EH (cell line): ENCODE data around the gene NMU.
"Not testable (repeated sequence)": the region's sequence is repeated elsewhere in the genome, so short reads cannot be mapped to it uniquely, and the experiment has no call there.

Experiments used
- DNase-seq: peaks from one replicate; pipeline ENCODE4 v3.0.0-alpha.2; 2015; ENCODE audit warnings: low read depth

NMU gene

DNA sequence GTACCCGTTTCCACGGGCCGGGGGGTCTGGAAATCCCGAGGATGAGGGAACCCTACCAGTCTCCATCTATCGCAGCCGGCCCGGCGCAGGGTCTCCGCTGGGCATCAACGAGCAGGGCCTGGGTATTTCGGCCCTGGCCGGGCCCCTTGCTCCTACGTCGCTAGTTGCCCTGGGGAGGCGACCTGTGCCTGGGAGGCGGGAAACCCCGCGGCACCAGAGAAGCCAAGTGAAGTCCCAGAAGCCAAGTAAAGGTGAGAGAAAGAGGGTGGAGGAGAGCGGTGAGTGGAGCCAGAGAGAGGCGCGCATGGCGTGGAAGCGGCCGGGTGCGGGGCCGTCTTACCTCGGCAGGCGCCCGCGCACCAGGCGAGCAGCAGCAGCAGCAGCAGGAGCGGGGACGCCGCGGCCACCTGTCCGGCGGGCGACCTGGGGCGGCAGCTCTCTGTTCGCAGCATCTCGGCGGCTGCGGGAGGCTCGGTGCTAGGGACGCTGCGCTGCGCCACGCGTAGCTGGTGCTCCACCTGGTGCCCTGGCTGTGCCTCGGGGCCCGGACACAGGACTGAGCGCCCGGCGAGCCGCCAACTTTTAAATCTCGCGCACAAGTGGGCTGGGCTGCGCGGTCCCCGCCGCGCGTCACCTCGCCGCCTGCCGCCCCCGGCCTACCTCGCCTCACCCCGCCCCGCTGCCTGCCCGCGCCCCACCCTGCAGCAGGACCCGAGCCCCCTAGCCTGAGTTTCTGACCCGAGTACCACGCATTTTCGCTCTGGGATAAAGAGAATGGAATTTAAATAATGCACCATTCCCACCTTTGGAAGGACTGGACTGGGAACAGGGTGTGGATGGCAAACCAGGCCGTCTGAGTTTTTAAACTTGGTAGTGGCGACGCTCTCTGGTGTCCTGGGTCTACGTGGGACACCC lies at the start of gene NMU:
TSS of gene NMU (minus strand) at position 558 of the 915 bp plus-strand sequence. CDS start at position 452, 106 bp downstream.
- peak; percentile 14 for DNase-seq

GRCh38 chr4:55684276-55684675 lies 48.2 kb upstream of the NMU start:
- no peak for DNase-seq

- DNase-seq: not testable (repeated sequence)
Observed at GRCh38 chr4:55682797-55683196, 46.7 kb upstream of the NMU start.

DNA sequence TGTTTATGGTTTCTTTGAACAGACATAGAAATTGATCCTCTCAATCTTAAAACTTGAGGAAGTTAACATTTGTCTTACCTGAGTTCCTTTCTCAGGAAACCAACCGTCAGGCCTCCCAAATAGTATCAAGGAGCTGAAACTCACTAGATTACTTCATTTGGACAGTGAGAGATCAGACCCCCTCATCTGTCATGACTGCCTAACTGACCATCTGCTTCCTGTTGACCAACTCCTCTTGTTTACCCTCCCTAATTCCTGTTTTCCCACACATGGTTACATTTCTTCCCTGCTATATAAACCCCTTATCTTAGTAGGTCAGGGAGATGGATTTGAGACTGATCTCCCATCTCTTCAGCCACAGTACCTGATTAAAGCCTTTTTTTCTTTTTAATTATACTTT lies 46.2 kb upstream of the NMU start:
- no peak for DNase-seq

- DNase-seq: no peak
Observed at GRCh38 chr4:55681430-55681829, 45.3 kb upstream of the NMU start.

DNA sequence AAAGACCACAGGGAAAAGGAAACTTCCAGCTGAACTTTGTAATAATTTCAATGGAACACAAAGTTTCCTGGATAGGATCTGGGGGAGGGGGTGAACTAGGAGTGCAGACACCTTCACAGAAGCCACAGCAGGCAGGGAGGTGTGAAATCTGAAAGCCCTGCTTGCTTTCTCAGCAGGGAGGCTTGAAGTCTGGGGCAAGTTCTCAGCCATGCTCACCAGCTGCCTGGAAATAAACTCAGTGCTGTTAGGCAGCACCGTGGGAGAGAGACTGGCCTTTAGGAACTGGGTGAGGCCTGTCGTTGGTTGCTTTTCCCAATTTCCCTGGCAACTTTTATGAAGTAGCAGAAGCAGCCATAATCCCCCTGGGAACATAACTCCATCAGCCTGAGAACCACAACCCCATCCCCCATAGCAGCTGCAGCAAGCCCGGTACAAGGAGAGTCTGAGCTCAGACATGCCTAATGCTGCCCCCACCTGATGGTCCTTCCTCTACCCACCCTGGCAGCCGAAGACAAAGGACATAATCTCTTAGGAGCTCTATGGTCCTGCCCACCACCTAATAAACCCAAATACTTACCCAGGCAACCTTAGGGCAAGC lies 39.2 kb upstream of the NMU start:
- DNase-seq: no peak

DNA sequence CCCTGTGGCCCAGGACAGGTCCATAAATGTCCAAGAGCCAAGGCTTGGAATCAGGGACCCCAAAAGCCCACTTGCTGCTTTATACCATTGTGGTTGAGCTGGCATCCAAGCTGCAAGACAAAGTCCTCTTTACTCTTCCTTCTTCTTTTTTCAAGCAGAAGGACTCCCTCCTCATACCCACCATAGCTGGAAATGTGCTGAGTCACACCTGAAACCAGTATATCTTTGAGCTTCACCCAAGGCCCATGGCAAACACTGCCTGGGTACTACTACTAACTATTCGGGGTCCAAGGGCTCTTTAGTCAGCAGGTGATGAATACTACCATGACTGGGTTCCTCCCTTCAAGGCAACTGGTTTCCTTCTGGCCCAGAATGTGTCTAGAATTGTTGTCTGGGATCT lies 37.3 kb upstream of the NMU start:
- no peak for DNase-seq

GRCh38 chr4:55671667-55672066 lies 35.6 kb upstream of the NMU start:
- no peak for DNase-seq

GRCh38 chr4:55670695-55671094 lies 34.6 kb upstream of the NMU start:
- DNase-seq: no peak

DNA sequence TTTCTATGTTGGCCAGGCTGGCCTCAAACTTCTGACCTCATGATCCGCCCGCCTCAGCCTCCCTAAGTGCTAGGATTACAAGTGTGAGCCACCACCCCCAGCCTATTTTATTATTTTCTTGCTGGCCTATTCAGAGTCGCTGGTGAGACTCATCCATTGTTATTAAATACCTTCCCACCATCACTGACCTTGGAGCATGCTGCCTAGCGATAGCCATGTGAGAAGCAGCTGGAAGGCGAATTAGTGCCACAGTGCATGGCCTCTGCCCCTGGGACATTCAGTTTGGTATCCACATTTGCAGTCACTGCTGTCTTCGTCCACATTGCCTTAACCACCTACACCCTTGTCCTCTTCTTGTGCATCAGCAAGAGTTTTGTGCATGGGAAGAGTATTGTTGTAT lies 32.4 kb upstream of the NMU start:
- no peak for DNase-seq

- no peak for DNase-seq
Observed at GRCh38 chr4:55666535-55666934, 30.4 kb upstream of the NMU start.

GRCh38 chr4:55663145-55663544 lies 27.0 kb upstream of the NMU start:
- no peak for DNase-seq

DNA sequence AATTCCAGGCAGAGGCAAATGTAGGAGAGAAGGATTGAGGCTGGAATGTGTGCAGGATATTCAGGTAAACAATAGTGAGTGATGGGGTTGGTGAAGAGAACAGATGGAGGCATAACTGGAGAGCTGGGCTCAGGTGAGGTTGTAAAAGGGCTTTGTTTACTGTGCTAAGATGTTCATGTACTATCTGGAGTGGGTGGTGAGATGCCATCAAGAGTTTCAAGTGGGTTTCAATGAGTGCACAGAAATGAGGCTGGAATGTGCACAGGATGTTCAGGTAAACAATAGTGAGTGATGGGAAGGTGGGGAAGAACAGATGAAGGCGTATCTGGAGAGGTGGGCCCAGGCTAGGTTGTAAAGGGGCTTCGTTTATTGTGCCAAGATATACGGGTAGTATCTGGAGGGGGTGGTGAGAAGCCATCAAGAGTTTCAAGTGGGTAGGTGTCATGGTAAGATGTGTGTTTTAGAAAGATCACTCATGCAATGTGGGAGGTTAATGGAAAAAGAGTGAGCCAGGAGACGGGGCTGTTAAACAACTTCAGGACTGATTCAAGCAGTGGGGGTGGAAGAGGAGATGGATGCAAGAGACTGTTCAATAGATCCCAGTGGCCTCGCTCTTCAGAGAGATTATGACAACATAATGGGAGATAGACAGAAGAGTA lies 25.4 kb upstream of the NMU start:
- DNase-seq: no peak

DNA sequence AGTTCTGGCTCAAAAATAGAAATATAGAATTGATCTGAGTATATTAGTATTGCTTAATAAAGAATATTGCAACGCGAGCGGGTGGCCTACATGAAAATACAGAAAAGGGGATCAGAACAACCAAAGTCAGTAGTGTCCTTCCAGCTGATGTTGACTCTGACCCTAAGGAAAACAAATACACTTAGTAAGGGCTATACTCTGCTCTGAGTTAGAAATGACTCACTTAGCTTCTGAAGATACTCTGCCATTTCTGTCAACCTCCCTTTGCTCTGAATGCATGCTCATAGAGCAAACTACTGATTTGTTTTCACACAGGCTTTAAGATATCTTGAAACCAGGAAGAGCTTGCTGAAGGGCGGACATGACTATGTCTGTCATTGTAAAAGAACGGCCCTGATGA lies 22.6 kb upstream of the NMU start:
- DNase-seq: no peak

DNA sequence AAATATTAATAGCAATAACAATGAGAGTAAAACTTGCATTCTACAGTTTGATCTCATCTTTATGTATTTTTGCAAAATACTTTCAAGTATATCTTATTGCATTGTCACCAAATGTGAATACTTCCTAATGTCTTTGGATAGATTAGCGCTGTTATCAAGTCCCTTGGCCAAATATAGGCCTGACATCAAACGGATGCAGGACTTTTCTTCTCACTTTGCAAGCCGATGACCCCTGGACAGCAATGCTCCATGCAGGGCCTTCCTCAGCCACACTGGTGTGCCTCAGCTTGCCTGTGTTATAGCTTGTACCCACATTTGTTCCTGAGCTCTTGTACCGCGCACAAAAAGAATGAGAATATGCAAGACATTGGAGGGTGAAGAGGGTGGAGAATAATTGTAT lies 18.0 kb upstream of the NMU start:
- DNase-seq: no peak

DNA sequence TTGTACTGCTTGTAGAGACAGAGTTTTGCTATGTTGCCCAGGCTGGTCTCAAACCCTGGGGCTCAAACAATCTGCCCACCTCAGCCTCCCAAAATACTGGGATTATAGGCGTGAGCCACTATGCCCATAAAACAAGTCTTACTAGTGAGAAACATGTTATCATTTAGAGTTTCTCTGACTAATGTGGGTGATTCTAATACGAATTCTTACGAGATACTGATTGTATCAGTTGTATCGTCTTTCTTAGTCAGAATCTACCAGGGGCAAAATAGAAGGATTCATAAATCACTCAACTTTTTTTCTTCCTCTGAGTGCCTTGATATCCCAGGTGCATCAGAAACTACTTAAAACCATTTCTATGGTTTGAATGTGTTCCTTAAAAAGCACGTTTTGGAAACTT lies 14.4 kb upstream of the NMU start:
- no peak for DNase-seq

GRCh38 chr4:55637272-55637820 lies 1.2 kb upstream of the NMU start:
- DNase-seq: no peak

DNA sequence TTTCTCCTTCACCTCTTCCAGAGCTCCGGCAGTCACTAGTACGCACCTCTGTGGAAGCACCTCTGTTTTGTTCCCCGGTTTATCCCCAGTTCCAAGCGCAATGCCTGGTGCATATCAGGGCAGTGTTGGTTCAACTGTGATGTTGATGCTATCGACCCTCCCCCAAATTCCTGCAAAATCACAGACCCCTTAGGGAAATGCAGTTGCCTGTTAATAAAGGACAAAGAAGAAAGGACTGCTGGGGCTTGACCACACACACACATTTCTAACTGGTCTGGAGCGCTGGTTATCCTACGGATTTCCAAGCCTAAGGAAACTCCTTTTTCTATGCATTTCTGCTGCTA lies 530 bp upstream of the NMU start:
- no peak for DNase-seq

DNA sequence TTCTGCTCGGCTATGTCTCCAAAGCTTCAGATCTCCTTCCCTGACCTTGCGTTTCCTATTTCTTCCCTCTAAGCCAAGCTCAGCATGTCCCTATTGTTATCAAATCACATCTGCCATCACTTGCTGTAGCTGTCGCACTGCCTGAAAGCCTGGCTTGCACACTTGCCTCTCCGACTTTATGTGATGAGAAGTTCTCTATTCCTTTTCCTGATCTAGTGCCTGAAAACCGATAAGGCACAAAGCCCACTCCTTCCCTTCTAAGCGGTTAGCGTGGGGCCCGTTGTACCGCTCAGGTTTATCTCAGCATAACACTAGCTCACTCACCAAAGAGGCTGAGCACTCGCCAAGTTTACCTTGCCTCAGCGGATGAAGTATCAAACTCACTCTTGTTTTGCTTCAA lies 816 bp downstream of the NMU start:
- DNase-seq: no peak

DNA sequence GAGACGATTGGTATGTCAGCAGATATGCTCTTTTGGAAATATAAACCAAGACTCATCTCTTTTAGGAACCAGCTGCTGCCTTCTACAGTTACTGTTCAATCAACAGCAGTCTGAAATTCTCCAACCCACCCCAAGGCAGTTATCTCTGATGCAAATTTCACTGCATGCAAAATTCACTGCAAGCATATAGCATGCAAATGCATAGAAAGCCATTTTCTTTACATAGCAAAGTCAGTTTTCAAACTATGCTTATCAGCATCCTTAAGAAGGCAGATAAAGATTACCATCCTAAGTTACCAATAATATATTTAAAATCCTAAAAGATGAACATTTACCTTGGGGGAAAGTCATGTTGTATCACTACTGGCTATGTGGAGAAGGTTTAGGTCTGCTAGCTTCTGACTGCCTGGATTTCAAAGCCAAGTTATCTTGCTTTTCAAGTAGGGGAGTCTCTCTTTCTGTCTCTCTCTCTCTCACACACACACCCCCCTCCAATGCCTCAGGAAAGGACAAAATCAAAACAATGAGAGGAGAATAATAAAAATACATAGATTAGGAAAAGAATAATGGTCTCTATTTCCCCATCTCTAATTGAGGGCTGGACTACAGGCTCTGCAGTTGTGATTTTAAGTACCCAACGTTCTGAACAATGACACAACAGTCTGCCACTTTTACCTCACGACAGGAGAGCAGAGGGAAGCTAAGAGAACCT lies 1.5 kb downstream of the NMU start:
- DNase-seq: no peak

- DNase-seq: no peak
Observed at GRCh38 chr4:55633903-55634302, 2.2 kb downstream of the NMU start.

DNA sequence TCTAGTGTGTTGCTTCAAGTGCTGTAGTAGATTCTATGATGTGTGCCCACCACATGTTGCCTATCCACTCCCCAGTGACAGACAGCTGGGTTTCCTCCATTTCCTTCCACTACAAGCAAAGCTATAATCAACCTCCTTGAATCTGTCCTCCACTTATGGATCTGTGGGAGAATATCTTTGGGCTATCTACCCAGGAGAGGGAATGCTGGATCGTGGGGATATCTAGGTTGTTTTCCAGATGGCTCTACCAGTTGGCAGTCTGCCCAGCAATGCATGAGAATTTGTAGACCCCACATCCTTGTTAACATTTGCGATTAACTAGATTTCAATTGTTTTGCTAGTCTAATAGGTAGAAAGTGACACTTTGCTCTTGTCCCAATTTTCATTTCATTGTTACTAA lies 10.3 kb downstream of the NMU start:
- DNase-seq: no peak
